Ishikawa (cell line): ENCODE results near the gene SDK2.

ENCODE experiments used
- CEBPB ChIP-seq: IDR thresholded peaks from 2 replicates; pipeline ENCODE4 v1.6.1; 2012
- CREB1 ChIP-seq: IDR thresholded peaks from 2 replicates; pipeline ENCODE4 v1.6.1; 2012; ENCODE audit warnings: low read depth
- EGR1 ChIP-seq: IDR thresholded peaks from 2 replicates; pipeline ENCODE4 v1.6.1; 2012
- EP300 ChIP-seq: IDR thresholded peaks from 2 replicates; pipeline ENCODE4 v1.6.1; 2012; ENCODE audit warnings: borderline replicate concordance
- FOXM1 ChIP-seq: IDR thresholded peaks from 2 replicates; pipeline ENCODE4 v1.6.1; 2012; ENCODE audit warnings: low read depth, borderline replicate concordance
- MAX ChIP-seq: IDR thresholded peaks from 2 replicates; pipeline ENCODE4 v1.6.1; 2012
- NFIC ChIP-seq: IDR thresholded peaks from 2 replicates; pipeline ENCODE4 v1.6.1; 2012
- RAD21 ChIP-seq: IDR thresholded peaks from 2 replicates; pipeline ENCODE4 v1.6.1; 2012; ENCODE audit warnings: low read depth
- TAF1 ChIP-seq: IDR thresholded peaks from 2 replicates; pipeline ENCODE4 v1.6.1; 2012; ENCODE audit warnings: low read depth, mild to moderate bottlenecking
- TCF12 ChIP-seq: IDR thresholded peaks from 2 replicates; pipeline ENCODE4 v1.6.1; 2012; ENCODE audit warnings: low read depth
- TEAD4 ChIP-seq: IDR thresholded peaks from 2 replicates; pipeline ENCODE4 v1.6.1; 2012
- YY1 ChIP-seq: IDR thresholded peaks from 2 replicates; pipeline ENCODE4 v1.6.1; 2012; ENCODE audit warnings: low read depth
- ZBTB7A ChIP-seq: IDR thresholded peaks from 2 replicates; pipeline ENCODE4 v1.6.1; 2012; ENCODE audit warnings: low read depth
- TF ChIP-seq, protein P1 (sequence below): IDR thresholded peaks from 2 replicates; pipeline ENCODE4 v1.6.1; 2012
- TF ChIP-seq, protein P2 (sequence below): IDR thresholded peaks from 2 replicates; pipeline ENCODE4 v1.6.1; 2012; ENCODE audit warnings: low read depth, mild to moderate bottlenecking

Gene SDK2

GRCh38 chr17:73301369-73301768 lies 342.9 kb downstream of the SDK2 start:
- TF ChIP-seq NFIC (no peak), RAD21 (no peak), EGR1 (no peak), CREB1 (no peak), ZBTB7A (no peak), TAF1 (no peak), YY1 (no peak), TCF12 (no peak), CEBPB (no peak), TEAD4 (no peak), EP300 (no peak), FOXM1 (no peak)
- TF ChIP-seq, protein P1, sequence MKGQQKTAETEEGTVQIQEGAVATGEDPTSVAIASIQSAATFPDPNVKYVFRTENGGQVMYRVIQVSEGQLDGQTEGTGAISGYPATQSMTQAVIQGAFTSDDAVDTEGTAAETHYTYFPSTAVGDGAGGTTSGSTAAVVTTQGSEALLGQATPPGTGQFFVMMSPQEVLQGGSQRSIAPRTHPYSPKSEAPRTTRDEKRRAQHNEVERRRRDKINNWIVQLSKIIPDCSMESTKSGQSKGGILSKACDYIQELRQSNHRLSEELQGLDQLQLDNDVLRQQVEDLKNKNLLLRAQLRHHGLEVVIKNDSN = no peak

DNA sequence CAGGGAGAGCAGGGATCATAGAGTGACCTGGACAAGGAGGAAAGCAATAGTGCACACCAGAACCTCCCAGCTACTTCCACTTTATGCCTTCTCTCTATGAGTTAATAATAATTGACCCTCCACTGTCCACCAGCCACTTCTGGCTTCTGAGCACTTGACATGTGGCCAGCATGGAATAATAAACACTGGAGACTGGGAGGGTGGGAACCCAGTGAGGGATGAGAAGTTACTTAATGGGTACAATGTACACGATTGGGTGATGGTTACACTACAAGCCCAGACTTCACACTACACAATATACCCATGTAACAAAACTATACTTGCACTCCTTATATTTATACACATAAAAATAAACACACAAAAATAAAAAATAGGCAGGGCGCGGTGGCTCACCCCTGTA lies 343.9 kb downstream of the SDK2 start:
- TF ChIP-seq TEAD4 (no peak), TAF1 (no peak), ZBTB7A (no peak), NFIC (no peak), FOXM1 (no peak), EP300 (no peak)

DNA sequence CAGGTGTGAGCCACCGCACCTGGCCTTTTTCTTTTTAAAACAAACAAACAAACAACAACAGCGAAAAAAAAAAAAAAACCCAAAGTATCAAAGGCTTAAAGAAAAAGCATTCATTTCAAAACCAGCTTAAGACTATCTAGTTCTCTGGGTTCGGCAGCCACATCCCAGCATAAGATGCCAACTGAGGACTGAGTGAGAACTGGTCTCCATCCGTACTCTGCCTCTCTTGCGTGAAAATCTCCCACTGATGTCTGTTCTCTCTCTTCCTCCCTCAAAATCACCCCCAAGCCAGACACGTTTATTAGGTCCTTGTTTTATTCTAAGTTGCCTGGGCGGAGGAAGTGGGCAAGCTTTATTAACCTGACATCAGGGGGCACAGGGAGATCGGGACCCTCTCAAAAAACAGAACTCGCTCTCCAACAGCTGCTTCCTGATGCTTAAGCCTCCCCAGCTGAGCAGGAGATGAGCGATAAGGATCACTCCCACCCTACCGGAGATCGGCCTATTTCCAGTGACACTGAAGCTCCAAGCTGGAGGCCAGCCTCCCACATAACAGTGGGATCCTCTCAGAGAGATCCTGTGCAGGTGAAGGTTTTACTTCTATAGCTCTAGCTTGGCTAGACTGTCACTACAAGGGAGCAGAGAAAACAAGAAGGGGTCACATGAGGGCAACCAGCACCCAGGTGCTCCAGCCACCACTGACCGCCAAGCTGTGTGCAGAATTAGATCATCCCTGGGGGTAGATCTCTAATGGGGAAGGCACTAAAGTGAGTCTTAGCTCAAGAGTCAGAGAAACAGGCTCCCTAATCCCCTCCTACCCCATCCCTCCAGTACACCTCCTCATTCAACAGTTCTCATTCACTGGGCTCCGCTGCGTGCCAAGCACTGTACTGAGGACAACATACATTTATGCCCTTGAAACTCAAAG lies 346.0 kb downstream of the SDK2 start:
- TF ChIP-seq YY1 (no peak), EP300 (no peak), NFIC (no peak), RAD21 (no peak), TAF1 (no peak), MAX (no peak), TEAD4 (no peak)
- TF ChIP-seq, protein P2, sequence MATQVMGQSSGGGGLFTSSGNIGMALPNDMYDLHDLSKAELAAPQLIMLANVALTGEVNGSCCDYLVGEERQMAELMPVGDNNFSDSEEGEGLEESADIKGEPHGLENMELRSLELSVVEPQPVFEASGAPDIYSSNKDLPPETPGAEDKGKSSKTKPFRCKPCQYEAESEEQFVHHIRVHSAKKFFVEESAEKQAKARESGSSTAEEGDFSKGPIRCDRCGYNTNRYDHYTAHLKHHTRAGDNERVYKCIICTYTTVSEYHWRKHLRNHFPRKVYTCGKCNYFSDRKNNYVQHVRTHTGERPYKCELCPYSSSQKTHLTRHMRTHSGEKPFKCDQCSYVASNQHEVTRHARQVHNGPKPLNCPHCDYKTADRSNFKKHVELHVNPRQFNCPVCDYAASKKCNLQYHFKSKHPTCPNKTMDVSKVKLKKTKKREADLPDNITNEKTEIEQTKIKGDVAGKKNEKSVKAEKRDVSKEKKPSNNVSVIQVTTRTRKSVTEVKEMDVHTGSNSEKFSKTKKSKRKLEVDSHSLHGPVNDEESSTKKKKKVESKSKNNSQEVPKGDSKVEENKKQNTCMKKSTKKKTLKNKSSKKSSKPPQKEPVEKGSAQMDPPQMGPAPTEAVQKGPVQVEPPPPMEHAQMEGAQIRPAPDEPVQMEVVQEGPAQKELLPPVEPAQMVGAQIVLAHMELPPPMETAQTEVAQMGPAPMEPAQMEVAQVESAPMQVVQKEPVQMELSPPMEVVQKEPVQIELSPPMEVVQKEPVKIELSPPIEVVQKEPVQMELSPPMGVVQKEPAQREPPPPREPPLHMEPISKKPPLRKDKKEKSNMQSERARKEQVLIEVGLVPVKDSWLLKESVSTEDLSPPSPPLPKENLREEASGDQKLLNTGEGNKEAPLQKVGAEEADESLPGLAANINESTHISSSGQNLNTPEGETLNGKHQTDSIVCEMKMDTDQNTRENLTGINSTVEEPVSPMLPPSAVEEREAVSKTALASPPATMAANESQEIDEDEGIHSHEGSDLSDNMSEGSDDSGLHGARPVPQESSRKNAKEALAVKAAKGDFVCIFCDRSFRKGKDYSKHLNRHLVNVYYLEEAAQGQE = no peak

DNA sequence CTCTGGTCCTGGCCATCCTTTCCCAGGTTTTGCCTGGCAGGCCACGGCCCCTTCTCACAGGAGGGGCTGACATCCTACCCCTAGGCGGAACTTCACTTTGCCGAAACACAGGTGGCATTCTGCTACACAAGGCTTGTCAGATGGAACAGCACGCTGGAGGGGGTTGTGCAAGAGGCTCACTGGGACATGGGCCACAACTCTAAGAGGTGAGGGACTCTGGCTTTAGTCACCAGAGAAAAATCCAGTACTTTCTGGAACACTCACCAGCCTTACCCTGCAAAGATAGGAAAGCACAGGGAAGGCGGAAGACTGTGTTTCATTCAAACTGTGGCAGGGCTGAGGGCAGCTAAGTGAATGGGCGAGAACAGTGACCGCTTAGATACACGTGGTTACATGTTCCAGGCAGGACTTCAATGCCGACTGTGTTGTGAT lies 350.7 kb downstream of the SDK2 start:
- peak; percentile 87 for TF ChIP-seq MAX
- TF ChIP-seq, protein P2 = no peak
- peak; percentile 65 for TF ChIP-seq NFIC
- TF ChIP-seq RAD21 = peak; percentile 20; the same call in 1 of the 2 replicates
- no peak; the same call in 1 of the 2 replicates for TF ChIP-seq TAF1
- peak; percentile 77 for TF ChIP-seq EP300
- TF ChIP-seq TCF12 = peak; percentile 89
- TF ChIP-seq, protein P1 = 0 out of 2 replicates have a peak, but pooled peaks have one; percentile 4
- 0 out of 2 replicates have a peak, but pooled peaks have one; percentile 34 for TF ChIP-seq FOXM1
- TF ChIP-seq TEAD4 = peak; percentile 65
- peak; percentile 96 for TF ChIP-seq CEBPB
- TF ChIP-seq EGR1 = no peak

DNA sequence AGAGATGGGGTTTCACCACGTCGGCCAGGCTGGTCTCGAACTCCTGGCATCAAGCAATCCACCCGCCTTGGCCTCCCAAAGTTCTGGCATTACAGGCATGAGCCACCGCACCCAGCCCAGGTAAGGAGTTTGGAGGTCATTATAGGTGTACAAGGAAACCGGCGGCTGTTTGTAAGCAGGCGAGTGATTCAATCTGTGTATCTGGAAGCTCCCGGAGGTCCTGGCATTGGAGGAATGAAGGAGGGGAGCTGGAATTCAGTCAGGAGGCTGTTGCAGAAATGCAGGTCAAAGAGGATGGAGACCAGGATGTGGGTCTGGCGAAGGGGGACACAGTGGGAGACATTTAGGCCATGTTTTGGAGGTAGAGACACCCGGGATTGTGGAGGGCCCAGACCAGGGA lies 351.2 kb downstream of the SDK2 start:
- TF ChIP-seq, protein P2 = no peak
- no peak for TF ChIP-seq MAX
- no peak for TF ChIP-seq CEBPB
- TF ChIP-seq FOXM1 = no peak
- no peak for TF ChIP-seq CREB1
- TF ChIP-seq ZBTB7A = no peak
- no peak for TF ChIP-seq TAF1
- TF ChIP-seq TEAD4 = no peak
- no peak for TF ChIP-seq EP300
- no peak for TF ChIP-seq EGR1
- TF ChIP-seq YY1 = no peak
- no peak for TF ChIP-seq RAD21
- no peak for TF ChIP-seq NFIC
